Caco-2 (cell line): ENCODE data around the gene STAT5B. TPM values are rescaled to one million over a fixed set of nuclear protein-coding genes. Genes with fewer than 3 reads are reported as not detected.

ENCODE experiments used
- BruUV-seq: library from RNA; stranded (reverse); fragments of 400-500 nt; replicated peaks from 2 replicates; lab custom pipeline; 2021; lab: Mats Ljungman, UMichigan
- CTCF ChIA-PET: fragments of 300-600 bp; sonication (Branson Sonifier 250); formaldehyde crosslinking; loops from one replicate; lab custom pipeline; 2022; ENCODE audit warnings: antibody characterized with exemption; lab: Charles Lee
- POLR2A ChIA-PET: fragments of 300-600 bp; sonication (Branson Sonifier 250); formaldehyde crosslinking; loops from one replicate; lab custom pipeline; 2022; ENCODE audit warnings: antibody characterized with exemption; lab: Charles Lee
- DNase-seq, 2 experiments: peaks; one replicate each; pipeline versions ENCODE4 v3.0.0 to v3.0.0-alpha.2; 2020 to 2022
- H3K27me3 ChIP-seq: replicated peaks from 2 replicates; pipeline ENCODE4 v1.6.0; 2011; ENCODE audit warnings: low read length; ENCODE audit not compliant: control insufficient read depth, insufficient read depth
- H3K36me3 ChIP-seq: 2 replicates; pipeline ENCODE4 v1.5.1; 2011; ENCODE audit warnings: low read length; ENCODE audit not compliant: control insufficient read depth, insufficient read depth
- H3K4me1 ChIP-seq: fragments of 250-450 bp; sonication (Bioruptor Pico); 2 replicates; pipeline ENCODE4 v1.5.1; 2020; ENCODE audit warnings: mild to moderate bottlenecking
- H3K4me3 ChIP-seq: 2 replicates; pipeline ENCODE4 v1.5.1; 2011; ENCODE audit warnings: low read depth, mild to moderate bottlenecking, control low read depth, low read length
- H3K9me3 ChIP-seq: fragments of 250-450 bp; sonication (Bioruptor Pico); 2 replicates; pipeline ENCODE4 v1.5.1; 2020; ENCODE audit warnings: mild to moderate bottlenecking, moderate library complexity
- H3K27ac Mint-ChIP-seq: one replicate; pipeline ENCODE4 v1.8.0; 2022; ENCODE audit warnings: mixed read lengths; ENCODE audit not compliant: unreplicated experiment
- H3K27me3 Mint-ChIP-seq: one replicate; pipeline ENCODE4 v1.8.0; 2022; ENCODE audit warnings: mixed read lengths; ENCODE audit not compliant: insufficient read depth, unreplicated experiment
- H3K36me3 Mint-ChIP-seq: one replicate; pipeline ENCODE4 v1.8.0; 2022; ENCODE audit warnings: mild to moderate bottlenecking, mixed read lengths; ENCODE audit not compliant: insufficient read depth, unreplicated experiment
- H3K4me1 Mint-ChIP-seq: one replicate; pipeline ENCODE4 v1.8.0; 2022; ENCODE audit warnings: low read depth, mixed read lengths; ENCODE audit not compliant: unreplicated experiment
- H3K4me3 Mint-ChIP-seq: one replicate; pipeline ENCODE4 v1.8.0; 2022; ENCODE audit warnings: mild to moderate bottlenecking, moderate library complexity, mixed read lengths; ENCODE audit not compliant: unreplicated experiment
- H3K9me3 Mint-ChIP-seq: one replicate; pipeline ENCODE4 v1.8.0; 2022; ENCODE audit warnings: mixed read lengths; ENCODE audit not compliant: unreplicated experiment
- CTCF ChIP-seq, 2 experiments: fragments of 200-600 bp in 1 of 2; IDR thresholded peaks; 1 replicate in 1 of 2; 2 replicates in 1 of 2; pipeline versions ENCODE4 v1.5.1 to v1.8.0; 2011 to 2022; ENCODE audit warnings: antibody characterized with exemption in 1 of 2, control low read depth in 1 of 2, inconsistent platforms in 1 of 2, low read depth in 1 of 2, low read length in 1 of 2, mild to moderate bottlenecking in 1 of 2, moderate library complexity in 1 of 2; ENCODE audit not compliant: insufficient read depth in 1 of 2, severe bottlenecking in 1 of 2, unreplicated experiment in 1 of 2
- intact Hi-C: fragments of 100-400 bp; cut with micrococcal nuclease; formaldehyde crosslinking; loops from one replicate; pipeline ENCODE4 v1.10.0; 2022; ENCODE audit not compliant: unreplicated experiment
- total RNA-seq: library from RNA; stranded (reverse); gene quantifications from 2 replicates; pipeline ENCODE4 v1.2.3, GENCODE V29; 2022

STAT5B gene
- total RNA-seq, 1 experiment from 2014 or later: 46.9 TPM

DNA sequence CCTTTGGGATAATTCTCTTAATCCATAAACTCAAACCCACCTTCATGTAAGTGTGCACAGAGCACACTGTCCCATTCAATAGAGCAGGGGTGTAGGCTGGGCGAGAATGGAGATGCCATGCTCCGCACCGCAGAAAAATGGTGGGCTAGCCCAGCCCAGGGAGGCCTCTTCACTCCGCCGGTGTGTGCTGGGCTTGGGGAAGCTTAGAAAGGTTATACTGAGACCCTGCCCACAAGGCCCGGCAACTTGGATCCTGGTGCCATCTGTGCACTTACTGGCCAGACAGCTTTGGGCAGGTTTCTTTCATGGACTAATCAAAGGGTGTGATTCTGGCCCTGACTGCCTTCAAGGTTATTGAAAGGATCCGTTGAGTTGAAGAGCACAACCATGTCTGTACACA lies 8.4 kb upstream of the STAT5B start:
- Mint-ChIP-seq H3K4me1 (peaks cover 17% of the 10 kb centered on the region), H3K27ac (no peak overlapping the region), H3K4me3 (no peak overlapping the region), H3K27me3 (no peaks in the 10 kb centered on the region), H3K9me3 (no peaks in the 10 kb centered on the region), H3K36me3 (no peaks in the 10 kb centered on the region)
- CTCF ChIA-PET: no interaction called here
- Histone ChIP-seq H3K27me3 (no peaks in the 10 kb centered on the region), H3K4me3 (no peak overlapping the region), H3K4me1 (0 out of 2 replicates have a peak, but pooled peaks cover 7% of the 10 kb centered on the region), H3K9me3 (no peaks in the 10 kb centered on the region), H3K36me3 (no peaks in the 10 kb centered on the region)
- POLR2A ChIA-PET: interaction anchor here (0.6 kb wide), 1 partner anchor 514 kb away, joined by 7 read pairs; the partner anchor contains the start of gene COA3
- intact Hi-C loops: no loop called here
- DNase-seq: no peak
- TF ChIP-seq CTCF (IDR thresholded peaks at IDR 0.05; ENCODE audit: insufficient read depth in 1 of 2, low read depth in 1 of 2, low read length in 1 of 2, severe bottlenecking in 1 of 2, unreplicated experiment in 1 of 2): no peak
- no TSS peak for BruUV-seq

DNA sequence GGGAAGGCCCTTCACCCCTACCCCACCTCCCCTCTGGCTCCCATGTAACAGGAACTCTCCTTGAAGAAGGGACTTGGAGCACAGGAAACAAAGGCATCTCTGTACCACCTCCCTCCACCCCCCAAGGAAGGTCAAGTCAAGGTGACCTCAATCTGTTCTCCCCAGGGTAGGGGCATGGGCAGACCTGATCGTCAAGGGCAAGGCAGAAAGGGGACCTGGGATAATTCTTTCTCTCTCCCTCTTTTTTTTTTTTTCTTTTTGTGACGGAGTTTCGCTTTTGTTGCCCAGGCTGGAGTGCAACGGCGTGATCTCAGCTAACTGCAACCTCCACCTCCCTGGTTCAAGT lies 7.8 kb upstream of the STAT5B start:
- CTCF ChIA-PET: no interaction called here
- POLR2A ChIA-PET: interaction anchor here (0.6 kb wide), 1 partner anchor 514 kb away, joined by 7 read pairs; the partner anchor contains the start of gene COA3

DNA sequence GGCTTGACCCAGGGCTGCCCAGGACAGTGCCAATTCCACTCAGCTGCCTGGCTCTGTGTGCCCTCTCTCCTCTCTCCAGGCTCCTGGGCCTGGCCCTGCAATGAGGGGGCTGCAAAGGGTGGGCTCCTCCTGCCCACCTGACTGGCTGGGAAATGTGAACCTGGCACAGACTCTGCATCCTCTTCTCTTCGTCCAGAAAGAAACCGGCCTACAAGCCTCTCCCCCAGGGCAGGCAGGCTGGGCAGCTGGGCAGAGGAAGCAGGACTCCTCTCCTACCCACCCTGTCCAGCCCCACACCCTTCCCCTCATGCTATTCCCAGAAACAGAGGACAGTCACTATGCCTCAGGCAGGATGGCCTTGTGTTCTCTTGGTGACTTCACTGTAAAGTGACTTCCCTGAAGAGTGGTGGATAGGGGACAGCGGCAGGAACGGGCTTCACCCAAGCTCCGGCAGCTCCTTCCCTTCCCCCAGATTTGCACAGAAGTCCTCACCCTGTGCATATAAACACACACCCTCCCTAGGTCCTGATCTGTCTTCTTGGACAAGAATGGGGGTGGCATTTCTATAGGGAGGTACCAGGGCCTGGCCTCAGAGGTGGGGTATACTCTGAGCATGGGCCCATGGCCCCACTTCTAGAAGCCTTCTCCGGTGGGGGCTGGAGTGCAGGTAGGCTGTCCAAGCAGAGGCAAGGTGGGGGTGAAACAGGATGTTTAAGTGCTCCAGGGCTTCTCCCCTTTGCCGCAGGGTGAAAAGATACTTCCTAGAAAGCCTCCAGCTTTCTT lies 7.2 kb upstream of the STAT5B start:
- H3K27me3 Mint-ChIP-seq: no peaks in the 10 kb centered on the region
- no peak for TF ChIP-seq CTCF (IDR thresholded peaks at IDR 0.05; ENCODE audit: insufficient read depth in 1 of 2, low read depth in 1 of 2, low read length in 1 of 2, severe bottlenecking in 1 of 2, unreplicated experiment in 1 of 2)
- Histone ChIP-seq H3K27me3 (no peaks in the 10 kb centered on the region), H3K4me1 (0 out of 2 replicates have a peak, but pooled peaks cover 7% of the 10 kb centered on the region), H3K4me3 (no peak overlapping the region), H3K9me3 (no peaks in the 10 kb centered on the region), H3K36me3 (no peaks in the 10 kb centered on the region)
- peaks cover 17% of the 10 kb centered on the region for H3K4me1 Mint-ChIP-seq
- BruUV-seq: no TSS peak
- intact Hi-C loops: no loop called here
- CTCF ChIA-PET: no interaction called here
- POLR2A ChIA-PET: no interaction called here
- no peak overlapping the region for H3K4me3 Mint-ChIP-seq
- no peaks in the 10 kb centered on the region for H3K9me3 Mint-ChIP-seq
- no peak for DNase-seq
- H3K27ac Mint-ChIP-seq: no peak overlapping the region
- H3K36me3 Mint-ChIP-seq: no peaks in the 10 kb centered on the region

More for the DNA sequence above, 7.8 kb upstream of the STAT5B start:
- Mint-ChIP-seq H3K27ac (no peak overlapping the region), H3K27me3 (no peaks in the 10 kb centered on the region), H3K9me3 (no peaks in the 10 kb centered on the region), H3K36me3 (no peaks in the 10 kb centered on the region), H3K4me1 (peaks cover 17% of the 10 kb centered on the region), H3K4me3 (no peak overlapping the region)
- peak in 1 of 2 experiments; percentile 22 for DNase-seq
- Histone ChIP-seq H3K9me3 (no peaks in the 10 kb centered on the region), H3K27me3 (no peaks in the 10 kb centered on the region), H3K4me1 (0 out of 2 replicates have a peak, but pooled peaks cover 7% of the 10 kb centered on the region), H3K4me3 (no peak overlapping the region), H3K36me3 (no peaks in the 10 kb centered on the region)
- BruUV-seq: no TSS peak
- intact Hi-C loops: no loop called here
- no peak for TF ChIP-seq CTCF (IDR thresholded peaks at IDR 0.05; ENCODE audit: insufficient read depth in 1 of 2, low read depth in 1 of 2, low read length in 1 of 2, severe bottlenecking in 1 of 2, unreplicated experiment in 1 of 2)
